SK-N-SH (cell line): ENCODE data around the gene PGAP2.

Experiments
- CHD2 ChIP-seq: fragments of 150-350 bp; IDR thresholded peaks from 2 replicates; pipeline ENCODE4 v1.6.1; 2018; ENCODE audit warnings: low read length; ENCODE audit not compliant: partially characterized antibody
- CTCF ChIP-seq: fragments of 200-600 bp; sonication (generic); IDR thresholded peaks from 2 replicates; pipeline ENCODE4 v1.6.1; 2017; ENCODE audit warnings: antibody characterized with exemption, mild to moderate bottlenecking, moderate library complexity
- EP300 ChIP-seq, 2 experiments: IDR thresholded peaks; 2 replicates each; pipeline versions ENCODE4 v1.4.0 to v1.6.1; 2012; ENCODE audit warnings: borderline replicate concordance in 1 of 2, low read depth in 1 of 2, low read length in 1 of 2
- GABPA ChIP-seq: IDR thresholded peaks from 2 replicates; pipeline ENCODE4 v1.4.0; 2012; ENCODE audit warnings: low read depth, mild to moderate bottlenecking
- JUND ChIP-seq: IDR thresholded peaks from 2 replicates; pipeline ENCODE4 v1.4.0; 2012
- MXI1 ChIP-seq: IDR thresholded peaks from 2 replicates; pipeline ENCODE4 v1.6.1; 2012; ENCODE audit warnings: mild to moderate bottlenecking, low read depth, low read length, improper control_type of control experiment
- NFIC ChIP-seq: IDR thresholded peaks from 2 replicates; pipeline ENCODE4 v1.4.0; 2012; ENCODE audit warnings: borderline replicate concordance
- PBX3 ChIP-seq: IDR thresholded peaks from 2 replicates; pipeline ENCODE4; 2012
- POLR2AphosphoS5 ChIP-seq: IDR thresholded peaks from 2 replicates; pipeline ENCODE4 v1.6.1; 2012; ENCODE audit warnings: low read depth, low read length
- RAD21 ChIP-seq: IDR thresholded peaks from 2 replicates; pipeline ENCODE4 v1.6.1; 2012; ENCODE audit warnings: mild to moderate bottlenecking, low read length
- RCOR1 ChIP-seq: fragments of 150-350 bp; IDR thresholded peaks from 2 replicates; pipeline ENCODE4 v1.6.1; 2017; ENCODE audit warnings: antibody characterized with exemption, low read length
- SIN3A ChIP-seq: IDR thresholded peaks from 2 replicates; pipeline ENCODE4 v1.6.1; 2012; ENCODE audit warnings: low read depth, mild to moderate bottlenecking, low read length, moderate library complexity, borderline replicate concordance

- peak; percentile 53 for TF ChIP-seq CTCF
- no peak for TF ChIP-seq SIN3A
- peak; percentile 69 for TF ChIP-seq RAD21
- no peak for TF ChIP-seq PBX3
- no peak for TF ChIP-seq NFIC
- TF ChIP-seq JUND, result no peak
- TF ChIP-seq MXI1, result 0 out of 2 replicates have a peak, but pooled peaks have one; percentile 23
- TF ChIP-seq EP300 (IDR thresholded peaks at IDR 0.05; ENCODE audit: borderline replicate concordance in 1 of 2, low read depth in 1 of 2, low read length in 1 of 2), result no peak
- no peak for TF ChIP-seq RCOR1
- TF ChIP-seq POLR2AphosphoS5, result no peak
- TF ChIP-seq GABPA, result no peak
- no peak for TF ChIP-seq CHD2
These were observed 682 bp downstream of the PGAP2 start for GRCh38 chr11:3808861-3809623.
